CD4-positive, alpha-beta T cell treated with Interleukin-15 for 4 hours (primary cell): Measurements from ENCODE around the gene CCDC90B.
A peak's percentile ranks its signal among the peaks of the same experiment; 100 is the strongest.
"Not testable (repeated sequence)": the region's sequence is repeated elsewhere in the genome, so short reads cannot be mapped to it uniquely, and the experiment has no call there.

Experiments used
- DNase-seq: peaks from one replicate; pipeline ENCODE4 v3.0.0-alpha.2; 2020; ENCODE audit warnings: low spot score

CCDC90B gene

GRCh38 chr11:83285771-83286528 lies at the start of gene CCDC90B:
Gene CCDC90B, minus strand, starts transcription at chr11:83286367. Its CDS starts 395 bp downstream, at chr11:83285972.
- DNase-seq = peak; percentile 95

GRCh38 chr11:83335446-83336070 lies 49.4 kb upstream of the CCDC90B start:
- no peak for DNase-seq

- no peak for DNase-seq
Observed at GRCh38 chr11:83330303-83330702, 44.1 kb upstream of the CCDC90B start.

- no peak for DNase-seq
Observed at GRCh38 chr11:83326326-83326725, 40.2 kb upstream of the CCDC90B start.

- DNase-seq = no peak
Observed at GRCh38 chr11:83319346-83319745, 33.2 kb upstream of the CCDC90B start.

GRCh38 chr11:83318931-83319330 lies 32.8 kb upstream of the CCDC90B start:
- no peak for DNase-seq

- DNase-seq = no peak
Observed at GRCh38 chr11:83317757-83318690, 31.9 kb upstream of the CCDC90B start.

- not testable (repeated sequence) for DNase-seq
Observed at GRCh38 chr11:83316897-83317268, 30.7 kb upstream of the CCDC90B start.

- DNase-seq = not testable (repeated sequence)
Observed at GRCh38 chr11:83316143-83316896, 30.2 kb upstream of the CCDC90B start.

GRCh38 chr11:83312430-83312829 lies 26.3 kb upstream of the CCDC90B start:
- DNase-seq = no peak

GRCh38 chr11:83311701-83312100 lies 25.5 kb upstream of the CCDC90B start:
- DNase-seq = no peak

GRCh38 chr11:83310718-83311117 lies 24.6 kb upstream of the CCDC90B start:
- DNase-seq = no peak

GRCh38 chr11:83308536-83308935 lies 22.4 kb upstream of the CCDC90B start:
- not testable (repeated sequence) for DNase-seq

GRCh38 chr11:83306200-83307080 lies 20.3 kb upstream of the CCDC90B start:
- no peak for DNase-seq

- DNase-seq = no peak
Observed at GRCh38 chr11:83303316-83303715, 17.1 kb upstream of the CCDC90B start.

- no peak for DNase-seq
Observed at GRCh38 chr11:83302151-83302550, 16.0 kb upstream of the CCDC90B start.

- DNase-seq = no peak
Observed at GRCh38 chr11:83299681-83300080, 13.5 kb upstream of the CCDC90B start.

- no peak for DNase-seq
Observed at GRCh38 chr11:83294208-83294607, 8.0 kb upstream of the CCDC90B start.

- no peak for DNase-seq
Observed at GRCh38 chr11:83293457-83293774, 7.2 kb upstream of the CCDC90B start.

GRCh38 chr11:83292709-83293456 lies 6.7 kb upstream of the CCDC90B start:
- DNase-seq = peak; percentile 38
